ENCODE measurements around the gene MOB1B. TPM values are rescaled to one million over a fixed set of nuclear protein-coding genes. Genes with fewer than 3 reads are reported as not detected.

Gene MOB1B
- total RNA-seq, 3 donors from 2014 or later, result 13.3 to 27.8 (median 15.1) TPM

GRCh38 chr4:70991596-70991995 lies 89.4 kb downstream of the MOB1B start:
- TF ChIP-seq CTCF (IDR thresholded peaks at IDR 0.05) (no peak), POLR2A (IDR thresholded peaks at IDR 0.05) (no peak), POLR2AphosphoS5 (IDR thresholded peaks at IDR 0.05) (no peak)
- Histone ChIP-seq H3K4me3 (no peak overlapping the region), H3K9me3 (no peaks in the 10 kb centered on the region), H3K27me3 (no peaks in the 10 kb centered on the region), H3K36me3 (no peaks in the 10 kb centered on the region), H3K4me1 (no peaks in the 10 kb centered on the region), H3K27ac (no peak overlapping the region)
- intact Hi-C loops (cut with DNase I; ENCODE audit: low total_unique reads), result no loop called here
- DNase-seq (ENCODE audit: low spot score in 2 of 2), result no peak

- intact Hi-C loops (cut with DNase I; ENCODE audit: low total_unique reads), result no loop called here
- no peak for DNase-seq (ENCODE audit: low spot score in 2 of 2)
- H3K4me1 ChIP-seq, result no peaks in the 10 kb centered on the region
- peak overlapping the region; percentile 58 to 88 (median 79) for H3K4me3 ChIP-seq
- H3K36me3 ChIP-seq, result no peaks in the 10 kb centered on the region
- peak overlapping the region; percentile 96 for H3K27ac ChIP-seq
- no peaks in the 10 kb centered on the region for H3K9me3 ChIP-seq
- H3K27me3 ChIP-seq, result no peaks in the 10 kb centered on the region
- TF ChIP-seq POLR2A (IDR thresholded peaks at IDR 0.05) (no peak), POLR2AphosphoS5 (IDR thresholded peaks at IDR 0.05) (no peak), CTCF (IDR thresholded peaks at IDR 0.05) (no peak)
These were observed 90.3 kb downstream of the MOB1B start for GRCh38 chr4:70992391-70992881.

- Histone ChIP-seq H3K9me3 (no peaks in the 10 kb centered on the region), H3K36me3 (no peaks in the 10 kb centered on the region), H3K27ac (peak within 1 kb of the TSS; percentile 96), H3K27me3 (no peaks in the 10 kb centered on the region), H3K4me3 (peak within 1 kb of the TSS; percentile 58 to 88 (median 79)), H3K4me1 (no peaks in the 10 kb centered on the region)
- DNase-seq (ENCODE audit: low spot score in 2 of 2), result peak; percentile 83
- TF ChIP-seq CTCF (IDR thresholded peaks at IDR 0.05), result no peak
- peak; percentile 70 to 88 (median 82) for TF ChIP-seq POLR2AphosphoS5 (IDR thresholded peaks at IDR 0.05)
- peak; percentile 46 for TF ChIP-seq POLR2A (IDR thresholded peaks at IDR 0.05)
- intact Hi-C loops (cut with DNase I; ENCODE audit: low total_unique reads), result no loop called here
These were observed 91.3 kb downstream of the MOB1B start, which contains the start of gene DCK for GRCh38 chr4:70993181-70994068. TSS of gene DCK (plus strand) at chr4:70993649. CDS start at chr4:70993836, 187 bp downstream.

GRCh38 chr4:70994069-70994366 lies 91.8 kb downstream of the MOB1B start:
- no peaks in the 10 kb centered on the region for H3K36me3 ChIP-seq
- H3K9me3 ChIP-seq, result no peaks in the 10 kb centered on the region
- intact Hi-C loops (cut with DNase I; ENCODE audit: low total_unique reads), result no loop called here
- TF ChIP-seq POLR2A (IDR thresholded peaks at IDR 0.05), result no peak
- no peak for TF ChIP-seq POLR2AphosphoS5 (IDR thresholded peaks at IDR 0.05)
- peak overlapping the region; percentile 96 for H3K27ac ChIP-seq
- H3K27me3 ChIP-seq, result no peaks in the 10 kb centered on the region
- no peaks in the 10 kb centered on the region for H3K4me1 ChIP-seq
- H3K4me3 ChIP-seq, result peak overlapping the region; percentile 58 to 88 (median 79)
- DNase-seq (ENCODE audit: low spot score in 2 of 2), result no peak

- no peak for DNase-seq (ENCODE audit: low spot score in 2 of 2)
- no peaks in the 10 kb centered on the region for H3K27me3 ChIP-seq
- intact Hi-C loops (cut with DNase I; ENCODE audit: low total_unique reads), result no loop called here
- H3K36me3 ChIP-seq, result no peaks in the 10 kb centered on the region
- H3K9me3 ChIP-seq, result no peaks in the 10 kb centered on the region
- H3K4me3 ChIP-seq, result peak overlapping the region; percentile 58 to 88 (median 79)
- peak overlapping the region in 1 of 2 donors; percentile 96 for H3K27ac ChIP-seq
- H3K4me1 ChIP-seq, result no peaks in the 10 kb centered on the region
- TF ChIP-seq CTCF (IDR thresholded peaks at IDR 0.05) (no peak), POLR2AphosphoS5 (IDR thresholded peaks at IDR 0.05) (no peak), POLR2A (IDR thresholded peaks at IDR 0.05) (no peak)
These were observed 92.4 kb downstream of the MOB1B start for GRCh38 chr4:70994387-70995099.

Measured in breast epithelium (tissue), 4 donors.